ENCODE data around the gene FLT1. TPM values are rescaled to one million over a fixed set of nuclear protein-coding genes. Genes with fewer than 3 reads are reported as not detected.

The FLT1 gene
- total RNA-seq, 2 experiments from 2014 or later = 7.7 to 8.2 TPM

- Mint-ChIP-seq H3K9me3 (no peaks in the 10 kb centered on the region), H3K4me1 (ENCODE audit: low read depth) (no peaks in the 10 kb centered on the region), H3K36me3 (ENCODE audit: low read depth) (no peaks in the 10 kb centered on the region), H3K27me3 (no peaks in the 10 kb centered on the region), H3K27ac (no peak overlapping the region), H3K4me3 (no peak overlapping the region)
- ATAC-seq (no peak), DNase-seq (no peak)
- no peak for TF ChIP-seq CTCF (IDR thresholded peaks at IDR 0.05)
- ChIA-PET POLR2A (interaction anchor here (0.6 kb wide), 1 partner anchor 319 kb away, joined by 3 read pairs; no protein-coding TSS in a partner anchor), CTCF (no interaction called here)
- intact Hi-C loops (cut with micrococcal nuclease) = no loop called here
Measured at GRCh38 chr13:28466151-28466550, 28.8 kb downstream of the FLT1 start.

GRCh38 chr13:28464861-28465460 lies 30.0 kb downstream of the FLT1 start:
- ChIA-PET POLR2A (interaction anchor here (0.6 kb wide), 1 partner anchor 14 kb away, joined by 3 read pairs; no protein-coding TSS in a partner anchor), CTCF (no interaction called here)
- Mint-ChIP-seq H3K4me1 (ENCODE audit: low read depth) (no peaks in the 10 kb centered on the region), H3K4me3 (no peak overlapping the region), H3K36me3 (ENCODE audit: low read depth) (peaks cover 2% of the 10 kb centered on the region), H3K9me3 (no peaks in the 10 kb centered on the region), H3K27me3 (no peaks in the 10 kb centered on the region), H3K27ac (no peak overlapping the region)
- intact Hi-C loops (cut with micrococcal nuclease) = no loop called here
- TF ChIP-seq CTCF (IDR thresholded peaks at IDR 0.05) = no peak
- DNase-seq (no peak), ATAC-seq (no peak)

- ChIA-PET CTCF (no interaction called here), POLR2A (no interaction called here)
- Mint-ChIP-seq H3K9me3 (no peaks in the 10 kb centered on the region), H3K27ac (no peak overlapping the region), H3K4me1 (ENCODE audit: low read depth) (no peaks in the 10 kb centered on the region), H3K4me3 (no peak overlapping the region), H3K27me3 (no peaks in the 10 kb centered on the region), H3K36me3 (ENCODE audit: low read depth) (peaks cover 2% of the 10 kb centered on the region)
- intact Hi-C loops (cut with micrococcal nuclease) = no loop called here
- no peak for DNase-seq
- ATAC-seq = no peak
- TF ChIP-seq CTCF (IDR thresholded peaks at IDR 0.05) = no peak
Measured at GRCh38 chr13:28463481-28463880, 31.4 kb downstream of the FLT1 start.

GRCh38 chr13:28459911-28460310 lies 35.0 kb downstream of the FLT1 start:
- H3K4me1 Mint-ChIP-seq (ENCODE audit: low read depth) = no peaks in the 10 kb centered on the region
- intact Hi-C loops (cut with micrococcal nuclease) = no loop called here
- no peak overlapping the region for H3K4me3 Mint-ChIP-seq
- ChIA-PET CTCF (no interaction called here), POLR2A (no interaction called here)
- no peaks in the 10 kb centered on the region for H3K27me3 Mint-ChIP-seq
- H3K9me3 Mint-ChIP-seq = no peaks in the 10 kb centered on the region
- ATAC-seq = no peak
- H3K36me3 Mint-ChIP-seq (ENCODE audit: low read depth) = peaks cover 2% of the 10 kb centered on the region
- no peak for DNase-seq
- no peak overlapping the region for H3K27ac Mint-ChIP-seq
- no peak for TF ChIP-seq CTCF (IDR thresholded peaks at IDR 0.05)

GRCh38 chr13:28458608-28459007 lies 36.3 kb downstream of the FLT1 start:
- intact Hi-C loops (cut with micrococcal nuclease) = no loop called here
- TF ChIP-seq CTCF (IDR thresholded peaks at IDR 0.05) = no peak
- ChIA-PET POLR2A (no interaction called here), CTCF (no interaction called here)
- no peaks in the 10 kb centered on the region for H3K9me3 Mint-ChIP-seq
- ATAC-seq (no peak), DNase-seq (no peak)
- no peaks in the 10 kb centered on the region for H3K4me1 Mint-ChIP-seq (ENCODE audit: low read depth)
- H3K36me3 Mint-ChIP-seq (ENCODE audit: low read depth) = peaks cover 2% of the 10 kb centered on the region
- no peaks in the 10 kb centered on the region for H3K27me3 Mint-ChIP-seq
- no peak overlapping the region for H3K4me3 Mint-ChIP-seq
- no peak overlapping the region for H3K27ac Mint-ChIP-seq
